GM23338 (cell line): Measurements from ENCODE around the gene WDR35. TPM values are rescaled to one million over a fixed set of nuclear protein-coding genes. Genes with fewer than 3 reads are reported as not detected.

Source experiments
- ATAC-seq: fragments of 200-7000 bp; cut with Tn5 transposase; 3 replicates; pipeline ENCODE4 v1.9.1; 2020
- DNase-seq: peaks from one replicate; pipeline ENCODE4 v3.0.0-alpha.2; 2015; ENCODE audit warnings: low spot score
- H2AFZ ChIP-seq: fragments of 200-600 bp; sonication (generic); 2 replicates; pipeline ENCODE4 v1.8.0; 2016; ENCODE audit warnings: antibody characterized with exemption, mild to moderate bottlenecking, moderate library complexity
- H3F3A ChIP-seq: fragments of 200-600 bp; sonication (generic); replicated peaks from 2 replicates; pipeline ENCODE4 v1.8.0; 2017; ENCODE audit warnings: antibody characterized with exemption, mixed run types, low read depth
- H3K27ac ChIP-seq: fragments of 200-600 bp; sonication (generic); 2 replicates; pipeline ENCODE4 v1.6.1; 2016; ENCODE audit warnings: low read depth
- H3K27me3 ChIP-seq: fragments of 200-600 bp; sonication (generic); 2 replicates; pipeline ENCODE4 v1.8.0; 2016; ENCODE audit warnings: mild to moderate bottlenecking, mixed run types, moderate library complexity; ENCODE audit not compliant: insufficient read depth
- H3K36me3 ChIP-seq: fragments of 200-600 bp; sonication (generic); 2 replicates; pipeline ENCODE4 v1.8.0; 2016; ENCODE audit warnings: mild to moderate bottlenecking; ENCODE audit not compliant: insufficient read depth
- H3K4me1 ChIP-seq: fragments of 200-600 bp; sonication (generic); 2 replicates; pipeline ENCODE4 v1.8.0; 2016; ENCODE audit warnings: mild to moderate bottlenecking, moderate library complexity; ENCODE audit not compliant: insufficient read depth
- H3K4me2 ChIP-seq: fragments of 200-600 bp; sonication (generic); 2 replicates; pipeline ENCODE4 v1.7.1; 2017; ENCODE audit warnings: mixed run types
- H3K4me3 ChIP-seq: fragments of 200-600 bp; sonication (generic); 2 replicates; pipeline ENCODE4 v1.6.1; 2016; ENCODE audit warnings: mixed run types
- H3K79me2 ChIP-seq: fragments of 200-600 bp; sonication (generic); replicated peaks from 2 replicates; pipeline ENCODE4 v1.8.0; 2017; ENCODE audit warnings: mild to moderate bottlenecking; ENCODE audit not compliant: insufficient read depth
- H3K9me2 ChIP-seq: fragments of 200-600 bp; sonication (generic); 2 replicates; pipeline ENCODE4 v1.8.0; 2017; ENCODE audit not compliant: insufficient read depth
- H4K20me1 ChIP-seq: fragments of 200-600 bp; sonication (generic); replicated peaks from 2 replicates; pipeline ENCODE4 v1.8.0; 2017; ENCODE audit warnings: mild to moderate bottlenecking; ENCODE audit not compliant: insufficient read depth
- H3K27ac Mint-ChIP-seq: 2 replicates; pipeline ENCODE4 v1.8.0; 2020; ENCODE audit warnings: inconsistent platforms, mild to moderate bottlenecking, moderate library complexity, mixed read lengths
- H3K27me3 Mint-ChIP-seq: 3 replicates; pipeline ENCODE4 v1.8.0; 2022; ENCODE audit warnings: low read depth, mild to moderate bottlenecking, moderate library complexity, mixed read lengths, inconsistent platforms; ENCODE audit not compliant: insufficient read depth, poor library complexity
- H3K36me3 Mint-ChIP-seq: 3 replicates; pipeline ENCODE4 v1.8.0; 2021; ENCODE audit warnings: low read depth, mild to moderate bottlenecking, inconsistent platforms, moderate library complexity, mixed read lengths
- H3K4me1 Mint-ChIP-seq: 3 replicates; pipeline ENCODE4 v1.8.0; 2020; ENCODE audit warnings: mild to moderate bottlenecking, inconsistent platforms, mixed read lengths
- H3K4me3 Mint-ChIP-seq: 3 replicates; pipeline ENCODE4 v1.8.0; 2021; ENCODE audit warnings: moderate library complexity, mild to moderate bottlenecking, inconsistent platforms, mixed read lengths
- H3K9me3 Mint-ChIP-seq: 3 replicates; pipeline ENCODE4 v1.8.0; 2020; ENCODE audit warnings: moderate library complexity, mild to moderate bottlenecking, inconsistent platforms, mixed read lengths
- EZH2 ChIP-seq: fragments of 200-600 bp; sonication (generic); IDR thresholded peaks from one replicate; pipeline ENCODE4 v1.8.0; 2017; ENCODE audit warnings: antibody characterized with exemption, mild to moderate bottlenecking, low read depth; ENCODE audit not compliant: unreplicated experiment
- EZH2phosphoT487 ChIP-seq: fragments of 200-600 bp; sonication (generic); IDR thresholded peaks from one replicate; pipeline ENCODE4 v1.8.1; 2018; ENCODE audit warnings: antibody characterized with exemption; ENCODE audit not compliant: unreplicated experiment
- POLR2AphosphoS5 ChIP-seq: IDR thresholded peaks from 2 replicates; pipeline ENCODE4 v1.6.1; 2016; ENCODE audit warnings: antibody characterized with exemption, low read depth
- STAT1 ChIP-seq: IDR thresholded peaks from one replicate; pipeline ENCODE4 v1.6.1; 2016; ENCODE audit warnings: antibody characterized with exemption; ENCODE audit not compliant: unreplicated experiment
- polyA plus RNA-seq: library from polyadenylated mRNA; unstranded; fragments of >200 nt; fragmentation: Nextera tagmentation; extraction: Ambion mirVana; gene quantifications from 2 replicates; pipeline ENCODE4 v1.2.1, GENCODE V29; 2016
- total RNA-seq: library from RNA; depleted of rRNA; stranded (reverse); fragments of >200 nt; shearing (Covaris generic); gene quantifications from 2 replicates; pipeline ENCODE4 v1.2.3, GENCODE V29; 2014
- TF ChIP-seq, protein P1 (sequence below), 2 experiments: fragments of 200-600 bp in 1 of 2; sonication (generic) in 1 of 2; conservative IDR thresholded peaks; 2 replicates each; pipeline versions ENCODE4 v1.5.1 to v1.6.1; 2016 to 2017; ENCODE audit warnings: antibody characterized with exemption in 2 of 2, low read depth in 2 of 2, mild to moderate bottlenecking in 2 of 2, moderate library complexity in 1 of 2
- TF ChIP-seq, protein P2 (sequence below): IDR thresholded peaks from one replicate; pipeline ENCODE4 v1.6.1; 2018; ENCODE audit warnings: antibody characterized with exemption; ENCODE audit not compliant: unreplicated experiment

Gene WDR35
- total and polyA plus RNA-seq, 2 experiments from 2014 or later, result 5.3 to 20.0 TPM

DNA sequence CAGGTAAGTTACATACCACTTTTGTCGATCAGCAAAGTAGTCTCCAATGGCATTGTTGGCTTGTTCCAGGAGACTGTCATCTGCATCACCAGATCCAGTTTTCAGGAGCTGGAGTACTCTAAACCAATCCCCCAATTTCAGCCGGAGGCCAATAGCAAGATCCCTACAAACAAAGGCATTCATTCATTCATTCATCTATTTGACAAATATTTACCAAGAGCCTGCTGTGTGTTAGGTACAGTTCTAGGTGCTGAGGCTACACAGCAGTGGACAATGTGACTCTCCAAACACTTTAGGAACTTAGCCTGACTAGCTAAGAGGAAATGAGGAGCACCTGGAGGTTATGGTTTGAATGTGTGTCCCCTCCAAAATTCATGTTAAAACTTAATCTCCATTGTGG lies 53.7 kb downstream of the WDR35 start:
- TF ChIP-seq, protein P1, sequence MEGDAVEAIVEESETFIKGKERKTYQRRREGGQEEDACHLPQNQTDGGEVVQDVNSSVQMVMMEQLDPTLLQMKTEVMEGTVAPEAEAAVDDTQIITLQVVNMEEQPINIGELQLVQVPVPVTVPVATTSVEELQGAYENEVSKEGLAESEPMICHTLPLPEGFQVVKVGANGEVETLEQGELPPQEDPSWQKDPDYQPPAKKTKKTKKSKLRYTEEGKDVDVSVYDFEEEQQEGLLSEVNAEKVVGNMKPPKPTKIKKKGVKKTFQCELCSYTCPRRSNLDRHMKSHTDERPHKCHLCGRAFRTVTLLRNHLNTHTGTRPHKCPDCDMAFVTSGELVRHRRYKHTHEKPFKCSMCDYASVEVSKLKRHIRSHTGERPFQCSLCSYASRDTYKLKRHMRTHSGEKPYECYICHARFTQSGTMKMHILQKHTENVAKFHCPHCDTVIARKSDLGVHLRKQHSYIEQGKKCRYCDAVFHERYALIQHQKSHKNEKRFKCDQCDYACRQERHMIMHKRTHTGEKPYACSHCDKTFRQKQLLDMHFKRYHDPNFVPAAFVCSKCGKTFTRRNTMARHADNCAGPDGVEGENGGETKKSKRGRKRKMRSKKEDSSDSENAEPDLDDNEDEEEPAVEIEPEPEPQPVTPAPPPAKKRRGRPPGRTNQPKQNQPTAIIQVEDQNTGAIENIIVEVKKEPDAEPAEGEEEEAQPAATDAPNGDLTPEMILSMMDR (conservative IDR thresholded peaks at IDR 0.05; ENCODE audit: low read depth in 2 of 2), result no peak
- TF ChIP-seq, protein P2, sequence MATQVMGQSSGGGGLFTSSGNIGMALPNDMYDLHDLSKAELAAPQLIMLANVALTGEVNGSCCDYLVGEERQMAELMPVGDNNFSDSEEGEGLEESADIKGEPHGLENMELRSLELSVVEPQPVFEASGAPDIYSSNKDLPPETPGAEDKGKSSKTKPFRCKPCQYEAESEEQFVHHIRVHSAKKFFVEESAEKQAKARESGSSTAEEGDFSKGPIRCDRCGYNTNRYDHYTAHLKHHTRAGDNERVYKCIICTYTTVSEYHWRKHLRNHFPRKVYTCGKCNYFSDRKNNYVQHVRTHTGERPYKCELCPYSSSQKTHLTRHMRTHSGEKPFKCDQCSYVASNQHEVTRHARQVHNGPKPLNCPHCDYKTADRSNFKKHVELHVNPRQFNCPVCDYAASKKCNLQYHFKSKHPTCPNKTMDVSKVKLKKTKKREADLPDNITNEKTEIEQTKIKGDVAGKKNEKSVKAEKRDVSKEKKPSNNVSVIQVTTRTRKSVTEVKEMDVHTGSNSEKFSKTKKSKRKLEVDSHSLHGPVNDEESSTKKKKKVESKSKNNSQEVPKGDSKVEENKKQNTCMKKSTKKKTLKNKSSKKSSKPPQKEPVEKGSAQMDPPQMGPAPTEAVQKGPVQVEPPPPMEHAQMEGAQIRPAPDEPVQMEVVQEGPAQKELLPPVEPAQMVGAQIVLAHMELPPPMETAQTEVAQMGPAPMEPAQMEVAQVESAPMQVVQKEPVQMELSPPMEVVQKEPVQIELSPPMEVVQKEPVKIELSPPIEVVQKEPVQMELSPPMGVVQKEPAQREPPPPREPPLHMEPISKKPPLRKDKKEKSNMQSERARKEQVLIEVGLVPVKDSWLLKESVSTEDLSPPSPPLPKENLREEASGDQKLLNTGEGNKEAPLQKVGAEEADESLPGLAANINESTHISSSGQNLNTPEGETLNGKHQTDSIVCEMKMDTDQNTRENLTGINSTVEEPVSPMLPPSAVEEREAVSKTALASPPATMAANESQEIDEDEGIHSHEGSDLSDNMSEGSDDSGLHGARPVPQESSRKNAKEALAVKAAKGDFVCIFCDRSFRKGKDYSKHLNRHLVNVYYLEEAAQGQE, result no peak
- no peak for TF ChIP-seq EZH2
- Histone ChIP-seq H2AFZ (no peak overlapping the region), H3K4me2 (no peak overlapping the region), H3K27ac (no peak overlapping the region), H3K27me3 (no peaks in the 10 kb centered on the region), H3K79me2 (no peaks in the 10 kb centered on the region), H3K9me2 (no peaks in the 10 kb centered on the region), H3K4me1 (no peaks in the 10 kb centered on the region), H4K20me1 (no peaks in the 10 kb centered on the region; the same call in 1 of the 2 replicates), H3K4me3 (no peak overlapping the region), H3F3A (no peaks in the 10 kb centered on the region), H3K36me3 (peaks cover 29% of the 10 kb centered on the region; the same call in 1 of the 2 replicates)
- H3K36me3 Mint-ChIP-seq, result peaks cover 38% of the 10 kb centered on the region
- no peak overlapping the region for H3K27ac Mint-ChIP-seq
- H3K9me3 Mint-ChIP-seq, result no peaks in the 10 kb centered on the region
- ATAC-seq (no peak), DNase-seq (no peak)
- no peaks in the 10 kb centered on the region for H3K27me3 Mint-ChIP-seq
- no peaks in the 10 kb centered on the region for H3K4me1 Mint-ChIP-seq
- H3K4me3 Mint-ChIP-seq, result no peak overlapping the region

DNA sequence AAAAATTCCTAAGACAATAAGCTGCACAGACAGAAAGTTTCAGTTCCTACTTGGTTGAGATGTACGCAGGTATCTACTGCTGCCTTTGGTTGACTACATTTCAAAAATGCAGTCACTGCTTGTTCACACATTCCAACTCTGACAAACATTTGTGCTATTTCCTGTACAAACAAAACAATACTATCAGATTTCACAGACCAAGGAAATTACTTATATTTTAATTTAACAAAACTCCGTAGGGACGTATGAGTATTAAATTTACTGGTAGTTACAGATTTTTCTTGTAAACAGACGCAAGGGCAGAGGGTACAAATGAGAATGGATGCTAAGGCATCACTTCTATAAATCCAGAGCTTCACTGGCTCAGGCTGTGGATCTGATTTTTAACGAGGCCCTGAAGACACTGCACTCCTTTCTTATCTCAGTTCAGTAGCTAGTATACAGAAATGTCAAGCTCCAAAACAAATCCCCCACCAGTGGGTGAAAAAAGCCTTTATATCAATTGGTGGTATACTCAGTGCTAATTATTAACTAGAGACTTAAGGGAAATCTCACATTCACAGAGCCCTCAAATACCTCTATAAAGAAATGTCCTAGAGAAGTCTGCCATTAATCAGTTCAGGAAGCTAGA lies 56.4 kb downstream of the WDR35 start:
- Histone ChIP-seq H3K79me2 (no peaks in the 10 kb centered on the region), H3K27ac (no peak overlapping the region), H3F3A (no peaks in the 10 kb centered on the region), H4K20me1 (no peaks in the 10 kb centered on the region), H3K9me2 (no peaks in the 10 kb centered on the region), H2AFZ (no peak overlapping the region), H3K4me1 (no peaks in the 10 kb centered on the region), H3K27me3 (no peaks in the 10 kb centered on the region), H3K4me2 (no peak overlapping the region), H3K36me3 (peaks cover 49% of the 10 kb centered on the region; the same call in 1 of the 2 replicates), H3K4me3 (no peak overlapping the region)
- H3K4me1 Mint-ChIP-seq, result no peaks in the 10 kb centered on the region
- ATAC-seq (no peak), DNase-seq (no peak)
- no peak overlapping the region for H3K4me3 Mint-ChIP-seq
- no peak overlapping the region for H3K27ac Mint-ChIP-seq
- no peaks in the 10 kb centered on the region for H3K27me3 Mint-ChIP-seq
- peaks cover 9% of the 10 kb centered on the region; the same call in 2 of the 3 replicates for H3K9me3 Mint-ChIP-seq
- H3K36me3 Mint-ChIP-seq, result peaks cover 58% of the 10 kb centered on the region
- TF ChIP-seq EZH2phosphoT487 (no peak), POLR2AphosphoS5 (no peak), STAT1 (no peak)
- TF ChIP-seq, protein P1 (conservative IDR thresholded peaks at IDR 0.05; ENCODE audit: low read depth in 2 of 2), result no peak
- TF ChIP-seq, protein P2, result no peak
